ENCODE results near the gene CFAP99. TPM values are rescaled to one million over a fixed set of nuclear protein-coding genes. Genes with fewer than 3 reads are reported as not detected.

Gene CFAP99
- total and polyA plus RNA-seq, 9 donors, result 0.10 to 12.9 (median 1.4) TPM; not detected in 4

GRCh38 chr4:2412885-2413716 is 5.7 kb upstream of the CFAP99 start:
- H3K4me3 ChIP-seq, result no peak overlapping the region
- 6 to 9% (median 8%) methylated on average over 30 of the region's 30 CpGs for WGBS, 3 donors
- no peaks in the 10 kb centered on the region for H3K9me3 ChIP-seq
- peaks cover 7% of the 10 kb centered on the region for H3K27me3 ChIP-seq
- H3K27ac ChIP-seq, result no peak overlapping the region
- peaks cover 4% of the 10 kb centered on the region for H3K4me1 ChIP-seq (ENCODE audit: insufficient read depth)
- intact Hi-C loops (cut with DNase I), result loop anchor here in 1 of 4 donors (10.0 kb wide), 1 partner anchor 148 kb away; the partner anchor contains the start of gene MXD4
- H3K36me3 ChIP-seq, result no peaks in the 10 kb centered on the region
- peak; percentile 41 to 73 (median 53) for DNase-seq
- no peak for TF ChIP-seq POLR2A (IDR thresholded peaks at IDR 0.05)
- TF ChIP-seq CTCF (IDR thresholded peaks at IDR 0.05), result no peak
- no peak for TF ChIP-seq EP300 (IDR thresholded peaks at IDR 0.05)

- no peak overlapping the region for H3K4me3 ChIP-seq
- 66 to 77% (median 70%) methylated on average over 14 of the region's 14 CpGs for WGBS, 3 donors
Observed at GRCh38 chr4:2413821-2414610, 4.7 kb upstream of the CFAP99 start.

GRCh38 chr4:2415213-2415612 is 3.5 kb upstream of the CFAP99 start:
- no peaks in the 10 kb centered on the region for H3K9me3 ChIP-seq
- no peaks in the 10 kb centered on the region for H3K36me3 ChIP-seq
- H3K27ac ChIP-seq, result no peak overlapping the region
- 81 to 85% (median 84%) methylated on average over 3 of the region's 3 CpGs for WGBS, 3 donors
- peaks cover 7% of the 10 kb centered on the region for H3K27me3 ChIP-seq
- intact Hi-C loops (cut with DNase I), result loop anchor here (5.0 to 10.0 kb wide), 4 partner anchors 150 to 173 kb away; partner anchors contain the start of genes HAUS3 (in 1 of the 4), MXD4 (in 1 of the 4) and POLN (in 1 of the 4)
- H3K4me3 ChIP-seq, result no peak overlapping the region
- H3K4me1 ChIP-seq (ENCODE audit: insufficient read depth), result peaks cover 10% of the 10 kb centered on the region
- no peak for DNase-seq
- TF ChIP-seq CTCF (IDR thresholded peaks at IDR 0.05), result no peak
- no peak for TF ChIP-seq POLR2A (IDR thresholded peaks at IDR 0.05)
- TF ChIP-seq EP300 (IDR thresholded peaks at IDR 0.05), result no peak

More at GRCh38 chr4:2413821-2414610, 4.7 kb upstream of the CFAP99 start:
- Histone ChIP-seq H3K9me3 (no peaks in the 10 kb centered on the region), H3K27ac (no peak overlapping the region), H3K36me3 (no peaks in the 10 kb centered on the region), H3K27me3 (peaks cover 7% of the 10 kb centered on the region), H3K4me1 (ENCODE audit: insufficient read depth) (peaks cover 4% of the 10 kb centered on the region)
- TF ChIP-seq EP300 (IDR thresholded peaks at IDR 0.05) (no peak), POLR2A (IDR thresholded peaks at IDR 0.05) (no peak), CTCF (IDR thresholded peaks at IDR 0.05) (no peak)
- DNase-seq, result no peak
- intact Hi-C loops (cut with DNase I), result loop anchor here in 1 of 4 donors (10.0 kb wide), 1 partner anchor 149 kb away; the partner anchor contains the start of gene MXD4

GRCh38 chr4:2415881-2416563 is 2.7 kb upstream of the CFAP99 start:
- Histone ChIP-seq H3K27me3 (peaks cover 7% of the 10 kb centered on the region), H3K4me1 (ENCODE audit: insufficient read depth) (peaks cover 10% of the 10 kb centered on the region), H3K36me3 (no peaks in the 10 kb centered on the region), H3K4me3 (no peak overlapping the region), H3K9me3 (no peaks in the 10 kb centered on the region), H3K27ac (no peak overlapping the region)
- intact Hi-C loops (cut with DNase I), result loop anchor here (5.0 to 10.0 kb wide), 4 partner anchors 151 to 174 kb away; partner anchors contain the start of genes HAUS3 (in 1 of the 4), MXD4 (in 1 of the 4) and POLN (in 1 of the 4)
- TF ChIP-seq POLR2A (IDR thresholded peaks at IDR 0.05), result no peak
- TF ChIP-seq EP300 (IDR thresholded peaks at IDR 0.05), result no peak
- no peak for TF ChIP-seq CTCF (IDR thresholded peaks at IDR 0.05)
- 66 to 74% (median 68%) methylated on average over 17 of the region's 17 CpGs for WGBS, 3 donors
- DNase-seq, result no peak
